GM19372 (cell line): ENCODE data around the gene CAMKMT.

Source experiments
- ATAC-seq: cut with Tn5 transposase; IDR thresholded peaks from one replicate; pipeline ENCODE4 v1.9.1; 2021; ENCODE audit warnings: mild to moderate bottlenecking, low read depth, moderate library complexity; ENCODE audit not compliant: unreplicated experiment

Gene CAMKMT

GRCh38 chr2:44763275-44763782 is 401.6 kb downstream of the CAMKMT start:
- no peak for ATAC-seq

- ATAC-seq = no peak
Observed at GRCh38 chr2:44766220-44766619, 404.5 kb downstream of the CAMKMT start.

- ATAC-seq = no peak
Observed at GRCh38 chr2:44766777-44767176, 405.0 kb downstream of the CAMKMT start.

- ATAC-seq = no peak
Observed at GRCh38 chr2:44767691-44768090, 405.9 kb downstream of the CAMKMT start.

DNA sequence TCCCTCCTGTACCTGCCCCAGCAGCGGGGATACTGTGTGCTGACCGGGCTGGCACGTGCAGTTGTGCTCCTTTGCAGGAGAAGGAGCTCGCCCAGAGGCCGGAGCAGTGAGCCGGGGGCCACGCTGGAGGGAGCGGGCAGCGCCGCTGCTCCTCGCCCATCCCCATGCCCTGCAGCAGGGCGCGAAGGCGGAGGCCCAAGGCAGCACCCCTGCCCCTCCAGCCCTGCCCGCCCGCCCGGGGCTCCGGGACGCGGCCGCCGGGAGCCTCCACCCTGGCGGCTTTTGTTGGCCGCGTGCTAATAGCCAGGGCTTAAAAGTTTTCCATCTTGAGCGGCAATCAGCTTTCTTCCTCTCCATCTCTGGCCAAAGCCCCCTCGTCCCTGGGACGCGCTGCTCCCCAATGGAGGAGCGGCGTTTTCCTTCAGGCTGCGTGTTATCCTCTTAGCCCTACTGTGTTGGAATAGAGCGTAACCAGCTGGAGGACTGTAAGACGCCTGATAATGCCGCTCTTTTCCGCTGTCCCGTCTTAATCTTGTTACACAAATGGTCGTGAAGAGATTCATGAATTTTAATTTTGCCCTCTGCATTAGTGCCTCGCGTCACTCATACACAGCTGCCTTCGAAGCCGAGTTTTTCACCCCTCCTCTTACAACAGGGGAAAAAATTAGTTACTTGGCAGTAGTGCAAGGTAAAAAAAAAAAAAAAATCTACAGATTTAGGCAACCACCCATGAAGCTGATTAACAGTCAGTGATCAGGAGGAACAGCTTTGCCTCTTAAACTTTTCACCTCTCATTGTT is 406.9 kb downstream of the CAMKMT start:
- ATAC-seq = no peak

DNA sequence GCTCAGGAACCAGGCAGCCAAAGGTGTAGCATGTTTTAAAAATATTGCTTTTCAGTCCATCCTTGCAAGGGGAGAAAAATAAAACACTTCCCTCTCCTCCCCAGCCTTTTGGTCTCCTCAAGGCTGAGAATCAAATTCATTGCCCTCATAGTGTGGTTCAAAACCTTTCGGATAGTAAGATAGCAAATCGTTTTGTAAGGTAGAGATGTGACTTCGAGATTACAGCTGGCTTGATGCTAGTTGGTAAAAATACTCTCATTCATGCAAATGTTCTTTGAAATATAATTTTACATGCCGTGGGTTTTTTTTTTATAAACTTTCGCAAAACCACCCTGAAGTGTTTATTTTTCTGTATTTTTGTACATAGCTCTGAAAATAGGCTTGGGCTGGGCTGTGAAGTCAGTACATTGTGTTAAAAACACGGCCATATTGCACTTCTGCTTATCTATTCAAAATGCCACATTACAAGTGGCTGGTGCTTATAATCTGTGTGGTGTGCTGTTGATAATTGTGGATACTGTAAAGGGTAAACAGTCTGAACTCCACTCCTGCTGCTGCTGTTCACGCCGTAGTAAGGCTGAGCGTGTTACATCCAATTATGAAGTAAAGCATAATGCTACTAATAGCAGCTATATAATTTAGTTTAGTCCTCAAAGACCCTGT is 407.7 kb downstream of the CAMKMT start:
- ATAC-seq = no peak

DNA sequence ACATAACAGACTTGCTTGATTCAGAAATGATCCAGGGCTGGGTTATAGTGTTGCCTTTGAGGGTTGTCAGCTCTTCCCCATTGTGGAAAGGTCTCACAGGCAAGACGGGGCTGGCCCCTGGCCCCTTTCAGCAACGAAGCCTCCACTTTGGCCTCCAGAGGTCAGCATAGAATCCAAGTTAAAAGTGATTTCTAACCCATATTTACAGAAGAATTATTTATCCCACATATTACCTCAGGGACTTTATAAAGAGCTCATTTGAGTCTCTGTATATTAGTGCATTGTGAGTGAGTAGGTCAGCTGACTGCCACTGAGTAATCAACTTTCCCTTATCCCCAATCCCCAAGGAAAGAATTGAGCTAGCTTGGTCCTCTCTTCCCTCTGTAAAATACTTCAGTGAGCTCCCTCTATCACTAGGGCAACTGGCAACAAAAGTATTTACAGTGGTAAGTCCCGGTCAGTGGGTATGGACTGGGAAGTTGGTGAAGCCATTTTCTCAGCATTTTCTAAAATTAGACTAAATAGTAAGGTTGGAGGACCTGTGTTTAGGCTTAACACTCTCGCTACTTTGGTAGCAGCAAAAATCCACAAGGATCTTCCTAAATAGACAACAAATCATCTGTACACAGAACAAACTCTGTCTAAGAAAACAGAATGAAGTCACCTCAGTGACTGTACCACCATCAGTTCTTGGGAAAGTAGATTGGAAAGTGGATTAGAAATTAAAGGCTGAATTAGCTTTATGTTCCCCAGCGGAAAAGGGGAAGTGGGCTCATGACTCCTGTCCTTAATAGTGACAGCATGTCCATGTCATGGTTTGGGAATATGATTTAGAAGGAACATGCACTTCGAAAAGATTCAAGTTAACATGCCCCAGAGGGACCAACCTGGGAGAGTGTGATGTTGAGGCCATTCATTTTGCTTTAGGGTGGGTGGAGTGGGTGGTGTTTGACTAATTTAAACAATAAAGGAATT is 408.8 kb downstream of the CAMKMT start:
- no peak for ATAC-seq

DNA sequence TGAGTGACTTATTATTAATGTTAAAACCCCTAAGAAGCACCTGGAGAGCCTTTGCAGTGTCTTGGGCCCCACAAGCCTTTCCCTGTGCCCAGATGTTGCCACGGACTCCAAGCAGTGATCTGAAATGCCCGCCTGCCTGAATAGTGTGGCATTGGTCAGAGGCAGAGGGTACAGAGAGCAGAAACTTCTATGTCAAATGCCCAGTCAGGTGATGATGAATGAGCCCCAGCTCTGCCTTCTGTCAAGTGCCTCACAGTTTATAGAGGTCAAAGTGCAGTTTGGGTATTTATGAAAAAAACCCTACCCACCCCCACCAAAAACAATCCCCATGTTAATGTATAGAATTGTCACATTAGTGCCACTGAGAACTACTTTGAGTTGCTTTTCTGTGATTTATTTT is 409.8 kb downstream of the CAMKMT start:
- no peak for ATAC-seq

- ATAC-seq = no peak
Observed at GRCh38 chr2:44772131-44772530, 410.4 kb downstream of the CAMKMT start.

DNA sequence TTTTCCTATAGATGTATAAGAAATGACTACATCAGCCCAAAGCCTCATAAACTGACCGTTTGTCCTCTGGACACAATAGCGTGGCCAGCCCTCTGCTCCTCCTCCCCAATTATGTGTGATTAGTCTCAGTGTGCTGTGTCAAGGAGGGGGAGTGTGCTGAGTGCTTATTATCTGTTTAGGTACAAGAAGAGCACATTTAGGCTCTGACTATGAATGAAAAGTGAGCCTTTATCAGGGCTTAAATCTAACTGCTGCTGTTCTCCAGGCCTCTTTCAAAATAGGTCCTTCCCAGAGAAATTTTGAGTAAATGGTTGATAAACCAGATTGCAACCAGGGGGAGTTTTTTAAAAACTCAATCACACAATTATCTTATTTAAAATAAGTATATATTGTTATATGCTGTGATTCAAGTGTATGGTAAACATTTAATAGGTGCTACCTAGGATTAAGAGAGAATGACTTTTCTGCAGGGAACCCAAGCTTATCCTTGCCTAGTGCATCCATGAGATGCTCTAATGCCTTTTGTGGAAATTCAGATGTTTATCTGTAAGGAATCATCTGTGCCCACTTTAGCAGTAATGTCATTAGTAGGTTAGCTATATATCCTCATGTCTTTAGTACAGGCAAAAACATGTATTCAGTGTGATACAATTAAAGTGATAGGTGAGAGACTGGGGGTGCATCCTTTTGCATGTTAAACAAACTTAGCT is 411.1 kb downstream of the CAMKMT start:
- ATAC-seq = no peak

GRCh38 chr2:44774826-44775492 is 413.2 kb downstream of the CAMKMT start:
- ATAC-seq = no peak

GRCh38 chr2:44777036-44777435 is 415.3 kb downstream of the CAMKMT start:
- ATAC-seq = no peak

GRCh38 chr2:44777537-44777936 is 415.8 kb downstream of the CAMKMT start:
- ATAC-seq = no peak

- ATAC-seq = peak; percentile 33
Observed at GRCh38 chr2:44778221-44778654, 416.5 kb downstream of the CAMKMT start.

GRCh38 chr2:44778671-44779476 is 417.1 kb downstream of the CAMKMT start:
- ATAC-seq = peak; percentile 93

DNA sequence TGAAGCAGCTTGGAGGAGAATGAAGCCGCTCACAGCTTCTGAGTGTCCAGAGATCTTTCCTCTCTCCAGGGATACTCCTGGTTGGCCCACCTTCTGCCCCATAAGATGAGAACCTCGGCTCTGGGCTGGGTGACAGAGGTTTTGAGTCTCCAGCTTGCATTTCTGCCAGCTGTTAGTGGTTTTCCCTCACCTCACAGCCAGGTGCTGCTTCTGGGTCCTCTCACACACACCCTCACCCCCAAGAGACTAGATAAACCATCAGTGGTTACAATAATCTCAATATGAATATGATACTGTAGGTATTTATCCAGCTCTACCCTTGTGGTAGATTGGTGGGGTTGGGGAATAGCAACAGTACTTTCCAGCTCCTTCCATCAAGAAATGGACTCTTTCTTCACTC is 418.0 kb downstream of the CAMKMT start:
- no peak for ATAC-seq

GRCh38 chr2:44780406-44780805 is 418.7 kb downstream of the CAMKMT start:
- no peak for ATAC-seq

GRCh38 chr2:44785433-44785832 is 423.7 kb downstream of the CAMKMT start:
- ATAC-seq = no peak
